HepG2 (cell line): ENCODE measurements around the gene GNG4. TPM values are rescaled to one million over a fixed set of nuclear protein-coding genes. Genes with fewer than 3 reads are reported as not detected.

Experiments
- ATF7 ChIP-seq, 2 experiments: fragments of 450-650 bp in 1 of 2; sonication (generic) in 1 of 2; formaldehyde crosslinking in 1 of 2; IDR thresholded peaks; 2 replicates each; pipeline versions ENCODE4 v1.4.0 to v1.6.1; 2016 to 2020; ENCODE audit warnings: antibody characterized with exemption in 1 of 2, mild to moderate bottlenecking in 1 of 2, missing genetic modification reagents in 1 of 2
- FOXP1 ChIP-seq, 2 experiments: fragments of 450-650 bp in 1 of 2; IDR thresholded peaks; 2 replicates each; pipeline ENCODE4 v1.6.1; 2017 to 2018; ENCODE audit warnings: antibody characterized with exemption in 1 of 2
- IKZF4 ChIP-seq: sonication (generic); formaldehyde crosslinking; IDR thresholded peaks from 2 replicates; pipeline ENCODE4 v1.5.1; 2020; ENCODE audit warnings: borderline replicate concordance, mild to moderate bottlenecking, low read depth, missing genetic modification reagents; ENCODE audit errors: not compliant biosample characterization
- MIER3 ChIP-seq: IDR thresholded peaks from 2 replicates; pipeline ENCODE4 v1.6.1; 2016; ENCODE audit warnings: missing compliant biosample characterization, borderline replicate concordance
- ZBTB10 ChIP-seq: sonication (generic); formaldehyde crosslinking; IDR thresholded peaks from 2 replicates; pipeline ENCODE4 v1.4.0; 2020; ENCODE audit warnings: missing genetic modification reagents, borderline replicate concordance
- ZNF282 ChIP-seq: fragments of 450-650 bp; IDR thresholded peaks from 2 replicates; pipeline ENCODE4 v1.6.1; 2018; ENCODE audit not compliant: partially characterized antibody
- ZNF768 ChIP-seq: sonication (generic); formaldehyde crosslinking; IDR thresholded peaks from 2 replicates; pipeline ENCODE4 v1.4.0; 2020; ENCODE audit warnings: missing genetic modification reagents
- ZSCAN20 ChIP-seq: sonication (generic); formaldehyde crosslinking; IDR thresholded peaks from 2 replicates; pipeline ENCODE4 v1.4.0; 2020; ENCODE audit warnings: missing genetic modification reagents, mild to moderate bottlenecking, borderline replicate concordance
- polyA plus RNA-seq, 8 experiments: library from polyadenylated mRNA; depleted of rRNA in 3 of 8; stranded (reverse) in 7 of 8; unstranded in 1 of 8; fragments of >200 nt; fragmentation: Illumina TruSeq in 4 of 8; extraction: Trizol in 4 of 8; gene quantifications; 2 replicates each; pipeline versions ENCODE4 v1.2.1 to v1.2.3, GENCODE V29; 2011 to 2016; ENCODE audit warnings: low read depth in 4 of 8, missing spikeins in 1 of 8, mixed read lengths in 1 of 8; ENCODE audit not compliant: insufficient read depth in 1 of 8
- total RNA-seq, 5 experiments: library from RNA; depleted of rRNA; stranded (reverse); fragments of >200 nt; fragmentation: Illumina TruSeq; extraction: Trizol; gene quantifications; 2 replicates each; pipeline ENCODE4 v1.2.3, GENCODE V29; 2016; ENCODE audit warnings: low read depth in 1 of 5
- TF ChIP-seq, protein P1 (sequence below): sonication (generic); formaldehyde crosslinking; IDR thresholded peaks from 2 replicates; pipeline ENCODE4 v1.5.0; 2020; ENCODE audit warnings: missing genetic modification reagents
- TF ChIP-seq, protein P2 (sequence below): IDR thresholded peaks from 2 replicates; pipeline ENCODE4 v1.6.1; 2012; ENCODE audit warnings: low read length, improper control_type of control experiment

GNG4 gene
- total and polyA plus RNA-seq, 2 of the 13 experiments (the other 11 are each of a cell fraction or from before 2014, with no cell fraction given): 27.1 to 69.5 TPM

- TF ChIP-seq ZNF768 (CRISPR knock-in tag) (no peak), FOXP1 (IDR thresholded peaks at IDR 0.05) (no peak), FOXP1 (CRISPR knock-in tag; IDR thresholded peaks at IDR 0.05) (no peak), IKZF4 (CRISPR knock-in tag) (no peak), ZBTB10 (CRISPR knock-in tag) (no peak), ATF7 (IDR thresholded peaks at IDR 0.05) (no peak), ATF7 (CRISPR knock-in tag; IDR thresholded peaks at IDR 0.05) (no peak), ZSCAN20 (no peak), MIER3 (no peak), ZNF282 (no peak)
- TF ChIP-seq, protein P1, sequence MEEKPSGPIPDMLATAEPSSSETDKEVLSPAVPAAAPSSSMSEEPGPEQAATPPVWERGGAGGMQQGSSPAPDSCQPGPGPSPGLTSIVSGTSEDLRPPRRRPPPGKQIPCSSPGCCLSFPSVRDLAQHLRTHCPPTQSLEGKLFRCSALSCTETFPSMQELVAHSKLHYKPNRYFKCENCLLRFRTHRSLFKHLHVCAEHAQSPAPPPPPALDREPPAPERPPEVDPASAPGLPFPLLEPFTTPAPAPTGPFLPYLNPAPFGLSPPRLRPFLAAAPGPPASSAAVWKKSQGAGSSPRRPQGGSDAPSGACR (CRISPR knock-in tag): no peak
- TF ChIP-seq, protein P2, sequence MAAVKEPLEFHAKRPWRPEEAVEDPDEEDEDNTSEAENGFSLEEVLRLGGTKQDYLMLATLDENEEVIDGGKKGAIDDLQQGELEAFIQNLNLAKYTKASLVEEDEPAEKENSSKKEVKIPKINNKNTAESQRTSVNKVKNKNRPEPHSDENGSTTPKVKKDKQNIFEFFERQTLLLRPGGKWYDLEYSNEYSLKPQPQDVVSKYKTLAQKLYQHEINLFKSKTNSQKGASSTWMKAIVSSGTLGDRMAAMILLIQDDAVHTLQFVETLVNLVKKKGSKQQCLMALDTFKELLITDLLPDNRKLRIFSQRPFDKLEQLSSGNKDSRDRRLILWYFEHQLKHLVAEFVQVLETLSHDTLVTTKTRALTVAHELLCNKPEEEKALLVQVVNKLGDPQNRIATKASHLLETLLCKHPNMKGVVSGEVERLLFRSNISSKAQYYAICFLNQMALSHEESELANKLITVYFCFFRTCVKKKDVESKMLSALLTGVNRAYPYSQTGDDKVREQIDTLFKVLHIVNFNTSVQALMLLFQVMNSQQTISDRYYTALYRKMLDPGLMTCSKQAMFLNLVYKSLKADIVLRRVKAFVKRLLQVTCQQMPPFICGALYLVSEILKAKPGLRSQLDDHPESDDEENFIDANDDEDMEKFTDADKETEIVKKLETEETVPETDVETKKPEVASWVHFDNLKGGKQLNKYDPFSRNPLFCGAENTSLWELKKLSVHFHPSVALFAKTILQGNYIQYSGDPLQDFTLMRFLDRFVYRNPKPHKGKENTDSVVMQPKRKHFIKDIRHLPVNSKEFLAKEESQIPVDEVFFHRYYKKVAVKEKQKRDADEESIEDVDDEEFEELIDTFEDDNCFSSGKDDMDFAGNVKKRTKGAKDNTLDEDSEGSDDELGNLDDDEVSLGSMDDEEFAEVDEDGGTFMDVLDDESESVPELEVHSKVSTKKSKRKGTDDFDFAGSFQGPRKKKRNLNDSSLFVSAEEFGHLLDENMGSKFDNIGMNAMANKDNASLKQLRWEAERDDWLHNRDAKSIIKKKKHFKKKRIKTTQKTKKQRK: no peak
- TF ChIP-seq, all 625 proteins: peak for 0
These were observed 92.8 kb downstream of the GNG4 start (continued) for GRCh38 chr1:235556807-235557206.
